COLO668 (cell line): ENCODE results near the gene CD19.
"Not testable (repeated sequence)": the region's sequence is repeated elsewhere in the genome, so short reads cannot be mapped to it uniquely, and the experiment has no call there.

Source experiments
- DNase-seq: peaks from one replicate; lab custom pipeline; 2025; ENCODE audit not compliant: unreplicated experiment; lab: John Stamatoyannopoulos, UW

CD19 gene

GRCh38 chr16:28905800-28906372, 25.9 kb upstream of the CD19 start:
- DNase-seq = no peak

GRCh38 chr16:28910086-28911031, 21.4 kb upstream of the CD19 start:
- peak; percentile 84 for DNase-seq

GRCh38 chr16:28912558-28912957, 19.2 kb upstream of the CD19 start:
- no peak for DNase-seq

- peak; percentile 82 for DNase-seq
These were observed 17.6 kb upstream of the CD19 start for GRCh38 chr16:28913946-28914724.

GRCh38 chr16:28915181-28915580, 16.6 kb upstream of the CD19 start:
- no peak for DNase-seq

GRCh38 chr16:28917095-28917494, 14.7 kb upstream of the CD19 start:
- DNase-seq = no peak

GRCh38 chr16:28918698-28919097, 13.1 kb upstream of the CD19 start:
- DNase-seq = no peak

GRCh38 chr16:28923231-28923587, 8.6 kb upstream of the CD19 start:
- peak; percentile 37 for DNase-seq

GRCh38 chr16:28923652-28924398, 7.9 kb upstream of the CD19 start:
- peak; percentile 53 for DNase-seq

GRCh38 chr16:28924399-28924761, 7.4 kb upstream of the CD19 start:
- no peak for DNase-seq

GRCh38 chr16:28924762-28925385, 6.9 kb upstream of the CD19 start, which contains the start of gene RABEP2:
Gene RABEP2 (minus strand): TSS chr16:28925238. CDS start chr16:28925163, 75 bp downstream.
- peak; percentile 98 for DNase-seq

- DNase-seq = peak; percentile 79
These were observed 6.2 kb upstream of the CD19 start for GRCh38 chr16:28925386-28926228.

- DNase-seq = not testable (repeated sequence)
These were observed 5.5 kb upstream of the CD19 start for GRCh38 chr16:28926284-28926683.

GRCh38 chr16:28927815-28928214, 4.0 kb upstream of the CD19 start:
- no peak for DNase-seq

- no peak for DNase-seq
These were observed 1.6 kb upstream of the CD19 start for GRCh38 chr16:28930203-28930602.

GRCh38 chr16:28930652-28931051, 1.1 kb upstream of the CD19 start:
- no peak for DNase-seq

- no peak for DNase-seq
These were observed 769 bp downstream of the CD19 start for GRCh38 chr16:28932339-28933141.

GRCh38 chr16:28933171-28933570, 1.4 kb downstream of the CD19 start:
- DNase-seq = no peak

GRCh38 chr16:28935346-28935745, 3.6 kb downstream of the CD19 start:
- DNase-seq = no peak
